Measurements from ENCODE around the gene DCC.

- TF ChIP-seq, protein P1, sequence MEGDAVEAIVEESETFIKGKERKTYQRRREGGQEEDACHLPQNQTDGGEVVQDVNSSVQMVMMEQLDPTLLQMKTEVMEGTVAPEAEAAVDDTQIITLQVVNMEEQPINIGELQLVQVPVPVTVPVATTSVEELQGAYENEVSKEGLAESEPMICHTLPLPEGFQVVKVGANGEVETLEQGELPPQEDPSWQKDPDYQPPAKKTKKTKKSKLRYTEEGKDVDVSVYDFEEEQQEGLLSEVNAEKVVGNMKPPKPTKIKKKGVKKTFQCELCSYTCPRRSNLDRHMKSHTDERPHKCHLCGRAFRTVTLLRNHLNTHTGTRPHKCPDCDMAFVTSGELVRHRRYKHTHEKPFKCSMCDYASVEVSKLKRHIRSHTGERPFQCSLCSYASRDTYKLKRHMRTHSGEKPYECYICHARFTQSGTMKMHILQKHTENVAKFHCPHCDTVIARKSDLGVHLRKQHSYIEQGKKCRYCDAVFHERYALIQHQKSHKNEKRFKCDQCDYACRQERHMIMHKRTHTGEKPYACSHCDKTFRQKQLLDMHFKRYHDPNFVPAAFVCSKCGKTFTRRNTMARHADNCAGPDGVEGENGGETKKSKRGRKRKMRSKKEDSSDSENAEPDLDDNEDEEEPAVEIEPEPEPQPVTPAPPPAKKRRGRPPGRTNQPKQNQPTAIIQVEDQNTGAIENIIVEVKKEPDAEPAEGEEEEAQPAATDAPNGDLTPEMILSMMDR (conservative IDR thresholded peaks at IDR 0.05; ENCODE audit: low read depth, low read length) = no peak
- no peak for TF ChIP-seq EZH2 (IDR thresholded peaks at IDR 0.05; ENCODE audit: low read length, unreplicated experiment)
Measured at GRCh38 chr18:52715991-52716390, 376.0 kb downstream of the DCC start.

All from PC-3 (cell line).